CD4-positive, alpha-beta T cell treated with Interleukin-15 for 4 hours (primary cell): ENCODE measurements around the gene KRT86.
"Not testable (repeated sequence)": the region's sequence is repeated elsewhere in the genome, so short reads cannot be mapped to it uniquely, and the experiment has no call there.

Experiments
- DNase-seq: peaks from one replicate; pipeline ENCODE4 v3.0.0-alpha.2; 2020; ENCODE audit warnings: low spot score

The KRT86 gene

DNA sequence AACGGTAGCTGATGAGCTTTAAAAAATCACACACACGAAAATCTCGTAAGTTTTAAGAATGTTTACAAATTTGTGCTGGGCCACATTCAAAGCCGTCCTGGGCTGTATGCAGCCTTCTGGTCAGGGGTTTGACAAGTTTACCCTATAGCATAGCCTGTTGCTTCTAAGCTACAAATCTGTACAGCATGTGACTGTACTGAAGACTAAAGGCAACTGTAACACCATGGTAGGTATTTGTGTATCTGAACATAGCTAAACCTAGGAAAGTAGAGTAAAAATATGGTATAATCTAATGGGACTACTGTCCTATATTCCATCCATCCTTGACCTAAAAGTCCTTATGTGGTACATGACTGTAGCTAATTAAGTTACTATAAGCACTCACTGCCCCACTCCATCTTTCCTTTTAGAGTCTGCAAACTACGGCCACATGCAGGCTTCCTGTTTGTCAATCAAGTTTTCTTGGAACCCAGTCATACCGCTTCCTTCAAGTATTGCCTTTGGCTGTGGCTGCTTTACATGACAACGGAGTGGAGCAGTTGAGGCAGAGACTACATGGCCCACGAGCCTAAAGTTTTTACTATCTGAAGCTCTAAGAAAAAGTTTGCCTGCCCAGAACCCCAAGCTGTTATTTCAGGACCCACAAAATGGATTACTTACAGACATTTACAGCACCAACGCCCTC, 22.9 kb upstream of the KRT86 start:
- DNase-seq, result peak; percentile 12

DNA sequence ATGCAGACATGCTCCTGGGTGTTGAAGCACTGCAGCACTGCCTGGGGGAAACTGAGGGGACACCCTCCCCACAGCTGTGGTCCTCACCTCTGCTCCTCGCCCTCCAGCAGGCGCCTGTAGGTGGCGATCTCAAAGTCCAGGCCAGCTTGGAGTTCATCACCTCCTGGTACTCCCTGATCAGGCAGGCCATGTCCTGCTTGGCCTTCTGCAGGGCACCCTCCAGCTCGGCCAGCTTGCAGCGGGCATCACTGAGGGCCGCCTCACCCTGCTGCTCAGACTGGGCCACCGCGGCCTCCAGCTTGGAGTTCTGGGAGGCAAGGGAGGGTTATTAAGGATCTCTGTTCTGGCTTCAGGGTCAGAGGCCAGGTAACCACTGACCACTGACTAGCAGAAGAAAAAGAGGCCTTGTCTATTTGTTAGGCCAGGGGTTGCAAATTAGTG, 22.2 kb upstream of the KRT86 start:
- DNase-seq, result not testable (repeated sequence)

DNA sequence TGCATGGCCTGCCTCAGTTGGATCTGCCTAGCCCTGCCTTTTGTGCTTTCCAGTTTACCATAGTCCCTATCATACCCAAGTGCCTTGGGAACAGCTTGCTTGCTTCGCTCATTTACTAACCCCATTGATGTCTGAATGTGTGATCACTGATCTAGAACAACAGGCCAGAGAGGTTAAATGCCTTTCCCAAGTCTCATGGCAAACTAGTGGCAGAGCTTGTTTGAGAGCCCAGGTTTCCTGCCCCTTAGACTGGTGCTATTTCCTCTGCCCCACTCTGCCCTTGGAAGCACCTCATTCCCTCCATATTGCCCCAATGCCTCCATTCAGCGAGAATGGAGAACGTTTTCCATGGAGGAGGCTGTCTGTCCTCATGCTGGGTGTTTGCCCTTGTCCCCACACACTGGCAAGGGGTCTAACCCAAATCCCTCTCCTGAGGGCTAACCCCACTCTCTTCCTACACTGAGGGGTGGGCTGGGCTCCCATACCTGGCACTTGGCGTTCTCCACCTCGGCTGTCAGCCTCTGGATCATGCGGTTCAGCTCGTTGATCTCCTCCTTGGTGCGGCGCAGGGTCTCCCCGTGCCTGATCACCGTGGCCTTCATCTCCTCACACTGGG, 21.6 kb upstream of the KRT86 start:
- no peak for DNase-seq

DNA sequence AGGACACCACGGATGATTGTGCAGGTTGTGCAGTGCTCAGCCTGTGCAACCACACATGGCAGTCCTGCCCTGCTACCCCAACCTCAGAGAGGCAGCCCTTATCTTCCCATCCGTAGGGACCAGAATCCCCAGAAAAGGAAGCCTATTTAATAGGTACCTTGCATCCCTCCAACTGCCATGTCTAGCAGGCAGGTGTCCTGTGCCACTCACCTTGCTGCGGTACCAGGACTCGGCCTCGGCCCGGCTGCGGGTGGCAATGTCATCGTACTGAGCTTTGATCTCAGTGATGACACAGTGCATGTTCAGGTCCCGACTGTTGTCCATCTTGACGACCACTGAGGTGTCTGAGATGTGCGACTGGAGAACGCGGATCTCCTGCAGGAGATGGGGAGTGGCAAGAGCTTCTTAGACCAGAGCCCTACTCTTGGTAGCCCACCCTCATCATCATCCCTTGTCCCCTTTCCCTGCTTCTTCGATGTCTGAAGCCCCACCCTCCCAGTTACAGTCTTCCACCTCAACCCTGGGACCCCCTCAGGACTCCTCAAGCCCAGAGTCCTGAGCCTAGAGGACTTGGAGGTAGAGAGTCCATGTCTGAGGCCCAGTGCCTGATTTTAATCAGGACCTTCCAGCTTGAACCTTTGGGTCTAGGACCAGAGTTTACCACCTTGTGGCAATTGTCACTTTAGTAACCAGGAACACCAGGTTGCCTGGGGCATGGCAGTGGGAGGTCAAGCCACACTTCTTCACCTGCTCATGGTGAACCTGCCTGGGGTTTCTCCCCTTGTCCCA, 20.9 kb upstream of the KRT86 start:
- no peak for DNase-seq

DNA sequence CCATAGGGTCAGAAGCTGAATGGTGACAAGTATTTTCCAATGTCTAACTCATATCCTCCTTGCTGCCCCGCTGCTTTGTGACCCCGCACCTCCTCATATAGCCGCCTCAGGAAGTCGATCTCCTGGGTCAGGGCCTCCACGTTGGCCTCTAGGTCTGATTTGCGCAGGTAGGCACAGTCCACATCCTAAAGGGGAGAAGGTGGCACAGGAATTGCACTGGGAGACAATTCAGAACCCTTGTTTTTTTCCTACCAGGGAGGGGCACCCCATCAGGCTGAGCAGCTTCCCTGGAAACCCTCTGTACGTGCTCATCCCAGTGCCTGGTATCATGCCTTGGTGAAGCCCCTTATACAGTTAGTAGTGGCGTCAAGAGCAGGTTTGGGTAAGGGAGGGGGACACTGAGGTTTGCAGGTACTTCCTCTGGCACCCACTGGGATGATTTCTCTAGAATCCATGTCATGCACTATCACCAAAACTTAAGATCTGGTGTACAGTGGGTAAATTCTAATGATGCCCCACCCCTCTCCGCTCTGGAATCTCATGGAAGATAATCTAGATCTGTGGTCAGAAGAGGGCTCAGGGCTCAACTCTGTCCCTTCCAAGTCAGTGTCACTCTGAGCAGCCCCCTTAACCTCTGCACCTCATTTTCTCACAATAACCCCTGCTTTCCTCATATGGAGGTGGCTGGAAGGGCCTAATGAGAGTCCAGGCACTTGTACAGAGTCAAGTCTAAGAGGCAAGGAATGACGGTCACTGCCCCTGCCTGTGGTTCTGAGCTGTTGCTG, 20.1 kb upstream of the KRT86 start:
- no peak for DNase-seq

DNA sequence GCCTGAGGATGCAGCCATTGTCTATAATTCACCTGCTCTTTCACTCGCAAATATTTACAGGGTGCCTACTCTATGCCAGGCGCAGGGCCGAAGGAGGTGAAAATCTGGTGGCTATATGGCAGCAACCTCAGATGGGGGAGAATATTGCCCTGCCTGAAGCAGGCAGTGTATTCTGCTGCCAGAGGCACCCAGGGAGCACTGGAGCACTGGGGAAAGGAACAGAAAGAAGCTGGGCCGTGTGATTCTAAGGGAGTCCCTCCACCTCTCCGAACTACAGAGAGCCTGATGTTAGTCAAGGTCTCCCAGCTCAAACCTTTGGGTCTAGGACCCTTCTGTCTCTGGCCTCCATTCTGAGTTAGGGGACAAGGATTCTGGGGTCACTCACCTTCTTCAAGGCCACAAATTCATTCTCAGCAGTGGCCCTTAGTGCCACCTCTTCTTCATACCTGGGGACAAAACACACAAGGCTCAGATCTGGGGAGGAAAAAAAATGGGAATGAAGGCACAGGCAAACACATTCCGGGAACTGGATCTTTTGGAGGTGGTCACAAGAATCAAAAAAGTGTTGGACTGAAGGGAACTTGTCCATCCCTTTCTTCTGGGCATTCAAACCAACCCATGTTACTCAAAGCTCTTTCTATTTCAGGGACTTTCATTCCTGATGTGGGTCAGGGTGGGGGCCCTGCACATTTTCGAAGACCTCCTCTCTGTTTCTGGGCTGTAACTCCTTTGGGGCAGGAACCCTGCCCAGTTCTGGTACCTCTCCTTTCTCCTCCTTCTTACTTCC, 19.3 kb upstream of the KRT86 start:
- DNase-seq, result no peak

DNA sequence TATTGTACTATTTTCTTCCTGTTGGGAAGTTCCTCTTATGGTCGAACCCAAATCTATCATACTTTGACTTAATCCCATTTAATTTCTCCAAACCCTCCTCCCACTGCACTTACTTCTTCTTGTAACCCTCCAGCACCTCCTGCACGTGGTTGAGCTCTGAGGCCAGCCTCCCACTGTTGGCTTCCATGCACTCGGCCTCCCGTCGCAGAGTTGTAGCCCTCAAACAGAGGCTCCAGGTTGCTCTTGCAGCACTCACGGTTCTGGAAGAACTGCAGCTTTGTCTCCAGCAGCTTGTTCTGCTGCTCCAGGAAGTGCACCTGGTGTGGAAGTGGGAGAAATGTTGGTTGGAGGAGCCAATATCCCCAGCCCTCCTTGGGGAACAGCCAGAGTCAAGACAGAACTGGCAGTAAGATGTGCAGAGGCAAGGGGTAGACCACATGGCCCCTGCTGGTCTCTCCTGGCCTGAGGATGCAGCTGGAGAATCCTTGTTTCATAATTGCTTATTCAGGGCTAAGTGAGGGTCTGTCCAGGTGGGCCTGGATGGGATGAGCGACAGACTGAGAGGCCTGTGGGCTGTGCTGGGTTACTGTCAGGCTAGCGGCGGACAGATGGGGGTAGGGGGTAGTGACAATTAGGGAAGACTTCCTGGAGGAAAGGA, 18.4 kb upstream of the KRT86 start:
- no peak for DNase-seq

DNA sequence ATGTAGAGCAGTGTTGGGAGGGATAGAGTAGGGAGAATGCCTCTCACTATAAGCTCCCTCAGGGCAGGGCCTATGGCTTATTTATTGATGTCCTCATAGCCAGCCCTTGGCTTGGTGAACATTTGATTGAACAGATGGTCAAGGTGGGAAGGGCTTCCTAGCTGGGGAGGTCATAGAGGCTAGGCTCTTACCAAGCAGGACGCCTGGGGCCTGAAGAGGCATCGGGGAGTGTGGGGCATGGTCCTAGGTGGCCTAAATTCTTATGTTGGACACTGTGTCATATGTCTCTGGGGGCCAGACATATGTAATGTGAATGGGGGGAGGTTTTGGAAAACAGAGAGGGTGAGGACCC, 17.9 kb upstream of the KRT86 start:
- no peak for DNase-seq

DNA sequence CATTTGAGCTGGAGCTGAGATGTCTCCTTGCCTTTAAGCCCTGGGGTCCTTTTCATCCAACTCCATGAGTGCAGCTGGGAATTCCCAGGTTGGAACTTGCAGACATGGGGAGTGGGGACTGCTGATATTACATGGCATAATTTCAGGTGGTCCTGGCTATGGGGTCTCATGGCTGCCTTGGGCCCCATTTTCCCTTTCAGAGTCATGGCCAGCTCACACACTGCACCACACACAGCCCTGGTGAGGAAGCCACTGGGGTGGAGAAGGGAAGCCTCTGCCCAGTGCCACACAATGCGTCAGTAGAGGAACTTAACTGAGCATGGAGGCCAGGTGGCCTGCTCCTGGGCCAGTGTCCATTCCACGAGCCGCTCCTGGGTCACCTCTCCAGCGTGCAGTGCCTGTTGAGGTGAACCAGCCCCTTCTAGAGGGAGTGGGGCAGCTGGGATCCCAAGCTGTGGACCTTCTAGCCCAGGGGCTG, 17.3 kb upstream of the KRT86 start:
- no peak for DNase-seq

DNA sequence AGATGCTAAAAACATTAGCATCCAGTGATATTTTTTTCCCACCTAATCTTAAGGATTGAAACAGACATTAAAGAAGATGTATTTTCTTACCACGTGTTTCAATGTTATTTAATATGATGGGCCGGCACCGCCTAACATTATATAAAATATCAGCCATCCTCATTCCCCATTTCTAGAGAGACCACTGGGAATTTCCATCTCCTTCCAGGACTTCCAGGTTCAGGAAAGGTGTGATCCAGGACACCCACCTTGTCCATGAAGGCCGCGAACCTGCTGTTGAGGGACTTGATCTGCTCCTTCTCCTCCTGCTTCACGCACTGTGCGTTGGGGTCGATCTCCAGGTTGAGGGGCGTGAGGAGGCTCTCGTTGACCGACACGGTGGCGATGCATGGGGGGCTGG, 16.5 kb upstream of the KRT86 start:
- not testable (repeated sequence) for DNase-seq

DNA sequence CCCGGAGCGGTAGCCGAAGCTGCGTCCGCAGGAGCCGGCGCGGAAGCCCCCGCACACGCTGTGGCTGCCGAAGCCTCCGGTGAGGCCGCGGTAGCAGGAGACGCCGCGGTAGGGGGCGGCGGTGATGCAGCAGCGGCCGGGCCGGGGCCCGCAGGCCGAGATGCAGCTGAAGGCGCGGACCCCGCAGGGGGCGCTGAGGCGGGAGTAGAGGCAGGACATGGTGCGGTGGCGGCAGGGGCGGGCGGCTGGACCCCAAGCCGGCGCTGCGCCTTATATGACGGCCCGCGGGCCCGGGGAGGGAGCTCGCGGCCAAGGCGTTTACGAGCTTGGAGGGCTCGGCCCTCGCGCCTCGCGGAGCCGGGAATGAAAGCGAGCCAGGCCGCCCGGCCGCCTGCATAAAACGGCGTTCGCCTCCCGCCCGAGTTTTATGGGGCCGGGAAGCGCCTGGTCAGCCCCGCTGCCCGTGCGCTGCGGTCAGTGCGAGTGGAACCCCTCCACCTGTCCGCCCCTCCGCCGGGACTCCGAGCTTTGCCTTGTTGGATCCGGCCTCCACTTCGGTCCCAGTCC, 16.0 kb upstream of the KRT86 start:
- DNase-seq, result no peak

DNA sequence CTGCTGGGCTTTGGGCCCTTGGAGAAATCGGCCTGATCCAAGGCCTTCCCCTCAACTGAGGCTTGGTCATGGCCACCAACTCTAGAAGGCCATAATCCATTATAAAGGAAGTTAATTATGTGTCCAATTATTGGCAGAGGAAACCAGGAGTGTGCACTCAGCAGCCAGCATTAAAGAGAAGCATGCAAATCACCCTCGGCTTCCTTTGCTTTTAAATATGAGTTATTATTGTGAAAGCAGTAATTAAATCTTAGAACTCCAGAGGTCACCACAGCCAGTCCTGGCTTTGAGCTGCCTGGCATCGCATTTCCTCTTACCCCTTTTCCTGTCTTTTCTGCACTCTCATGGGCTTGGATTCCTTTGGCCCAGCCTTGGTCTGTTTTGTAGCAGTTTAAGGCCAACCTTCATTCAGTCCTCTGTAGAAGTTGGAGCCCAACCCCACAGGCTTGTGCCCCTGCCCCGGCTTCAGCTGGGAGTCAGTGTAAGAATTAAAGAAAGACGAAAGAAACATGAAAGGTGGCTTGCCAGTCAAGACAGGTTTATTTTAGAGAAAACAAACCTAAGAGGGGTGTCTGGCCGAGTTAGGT, 14.7 kb upstream of the KRT86 start:
- DNase-seq, result no peak

DNA sequence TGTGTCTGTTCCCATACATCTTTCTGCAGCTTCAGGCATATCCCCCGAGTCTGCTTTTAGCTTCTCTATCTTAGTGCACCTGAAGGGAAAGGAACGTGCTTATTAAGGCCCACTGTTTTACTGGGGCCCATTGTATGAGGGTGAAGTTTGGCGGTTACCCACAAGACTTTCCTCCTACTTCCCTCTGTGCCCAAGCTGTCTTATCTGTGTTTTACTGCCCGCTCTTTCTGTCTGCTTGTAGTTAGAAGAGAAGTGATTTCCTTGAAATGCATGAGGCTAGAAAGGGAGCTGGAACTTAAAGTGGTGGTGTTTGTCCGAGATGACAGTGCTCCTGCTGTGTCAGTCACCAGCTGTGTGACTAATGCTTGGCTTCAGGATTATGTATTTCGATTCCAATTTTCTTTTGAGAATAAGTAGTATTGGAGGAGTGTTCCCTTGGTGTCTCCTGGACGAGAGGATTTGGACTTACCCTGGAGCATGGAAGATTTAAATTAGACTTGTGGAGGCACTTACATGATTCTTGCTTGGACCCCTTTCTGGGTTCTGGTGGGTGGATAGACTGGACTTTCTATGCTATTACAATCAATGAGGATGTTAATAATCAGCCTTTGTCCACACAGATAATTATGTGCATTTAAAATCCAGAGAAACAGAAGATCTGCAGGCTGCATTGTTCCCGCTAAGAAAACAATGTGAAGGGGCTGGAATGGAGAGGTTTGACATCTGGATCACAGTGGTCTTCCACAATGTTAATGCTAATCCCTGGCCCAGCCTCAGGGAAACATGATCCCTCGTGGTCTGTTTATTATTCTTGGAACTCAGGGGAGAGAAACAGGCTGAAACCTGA, 13.9 kb upstream of the KRT86 start:
- DNase-seq, result no peak

DNA sequence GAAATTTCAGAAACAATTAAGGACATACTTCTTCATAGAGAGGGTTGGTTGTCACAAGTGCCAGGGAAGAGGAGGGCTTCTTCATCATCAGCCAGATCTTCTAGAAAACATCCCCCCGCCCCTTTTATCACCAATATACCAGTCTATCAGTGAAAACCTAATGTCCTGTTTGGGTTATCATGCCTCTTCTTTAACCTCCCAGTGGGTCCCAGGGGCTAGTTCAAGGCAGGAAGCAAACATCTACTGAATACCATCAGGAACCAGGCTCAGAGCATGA, 13.3 kb upstream of the KRT86 start:
- DNase-seq, result no peak

DNA sequence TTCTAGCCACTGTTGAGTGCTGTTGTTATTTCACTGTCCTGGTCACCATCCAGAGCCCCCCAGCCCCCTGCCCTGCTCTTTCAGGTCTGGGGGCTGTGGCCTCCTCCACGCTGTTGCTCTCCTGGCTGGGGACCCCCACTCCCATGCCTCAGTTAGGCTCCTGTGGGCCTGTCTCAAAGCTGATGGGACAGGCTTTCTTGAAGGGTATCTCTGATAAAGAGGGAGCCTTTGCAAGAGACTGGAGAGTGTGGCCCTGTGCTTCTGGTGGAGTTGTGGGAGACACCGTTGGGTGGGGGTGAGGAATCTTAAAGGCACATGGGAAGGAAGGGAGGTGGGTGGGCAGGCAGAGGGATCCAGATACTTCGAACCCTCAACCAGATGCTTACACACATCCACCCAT, 12.2 kb upstream of the KRT86 start:
- no peak for DNase-seq

DNA sequence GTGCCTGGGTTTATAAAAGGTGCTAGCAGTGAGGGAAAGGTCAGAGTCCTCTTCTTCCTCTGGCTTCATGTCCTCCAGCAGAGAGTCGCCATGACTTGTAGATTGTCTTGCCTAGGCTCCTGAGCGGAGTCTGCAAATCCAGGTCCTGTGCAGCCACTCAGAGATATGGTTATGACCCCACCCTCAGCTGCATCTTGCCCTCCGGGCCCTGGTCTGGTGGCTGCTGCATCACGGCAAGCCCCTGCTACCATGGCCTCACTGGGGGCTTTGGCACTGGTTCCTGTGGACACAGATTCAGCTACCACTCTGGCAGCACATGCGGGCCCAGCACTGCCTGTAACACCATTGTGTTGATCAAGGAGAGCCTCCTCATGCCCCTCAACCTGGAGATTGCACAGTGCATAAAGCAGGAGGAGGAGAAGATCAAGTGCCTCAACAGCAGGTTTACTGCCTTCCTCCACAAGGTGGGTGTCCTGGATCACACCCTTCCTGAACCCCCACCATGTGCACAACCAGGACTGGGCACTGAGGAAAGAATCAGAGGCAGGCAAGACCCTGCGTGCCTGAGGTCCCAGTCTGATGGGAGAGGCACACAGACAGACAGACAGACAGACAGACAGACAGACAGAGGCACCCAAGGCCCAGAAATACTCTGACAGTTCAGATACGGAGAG, 10.5 kb upstream of the KRT86 start:
- DNase-seq, result no peak

DNA sequence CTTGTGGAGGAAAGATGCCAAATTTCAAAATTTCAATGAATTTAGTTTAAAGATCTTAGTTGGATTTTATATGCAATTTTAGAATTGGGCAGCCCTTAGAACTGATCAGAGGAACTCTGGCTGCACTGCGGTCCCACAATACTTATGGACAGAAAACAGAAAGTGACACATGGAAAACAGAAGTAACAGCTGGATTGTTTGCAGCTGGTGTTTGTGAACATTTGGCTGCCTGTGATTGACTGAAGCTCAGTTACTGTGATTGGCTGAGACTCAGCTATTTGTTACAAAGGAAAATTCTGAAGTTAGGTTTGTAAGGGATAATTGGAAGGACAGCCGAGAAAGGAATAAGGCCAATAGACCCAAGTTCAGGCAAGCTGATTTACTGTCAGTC, 10.0 kb upstream of the KRT86 start:
- no peak for DNase-seq

DNA sequence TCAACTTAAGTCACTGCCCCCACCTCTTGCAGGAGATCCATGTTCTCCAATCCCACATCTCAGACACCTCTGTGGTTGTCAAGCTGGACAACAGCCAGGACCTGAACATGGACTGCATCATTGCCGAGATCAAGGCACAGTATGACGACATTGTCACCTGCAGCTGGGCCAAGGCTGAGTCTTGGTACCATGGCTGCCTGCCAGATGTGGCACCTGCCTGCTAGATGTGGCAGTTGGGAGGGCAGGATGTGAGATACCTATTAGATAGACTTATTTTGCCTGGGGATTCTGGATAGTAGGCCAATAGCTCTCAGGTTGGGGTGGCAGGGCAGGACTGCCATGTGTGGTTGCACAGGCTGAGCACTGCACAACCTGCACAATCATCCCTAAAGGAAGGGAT, 7.9 kb upstream of the KRT86 start:
- DNase-seq, result no peak

DNA sequence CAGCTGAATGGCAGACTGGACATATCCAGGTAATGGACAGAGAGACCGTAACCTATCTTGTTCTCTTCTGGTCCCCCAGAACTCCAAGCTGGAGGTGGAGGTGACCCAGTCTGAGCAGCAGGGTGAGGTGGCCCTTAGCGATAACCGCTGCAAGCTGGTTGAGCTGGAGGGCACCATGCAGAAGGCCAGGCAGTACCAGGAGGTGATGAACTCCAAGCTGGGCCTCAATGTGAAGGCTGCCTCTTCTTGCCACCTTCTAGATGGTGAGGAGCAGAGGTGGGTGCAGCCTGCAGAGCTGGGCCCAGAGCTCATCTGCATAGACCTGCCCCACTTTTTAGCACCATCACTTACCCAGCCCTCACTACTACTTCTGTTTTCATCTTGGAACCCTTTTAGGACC, 7.2 kb upstream of the KRT86 start:
- no peak for DNase-seq
